Body of pancreas (tissue), 4 donors: ENCODE results near the gene SLC28A3.

Experiments
- POLR2A ChIP-seq, 3 donors: fragments of 450-650 bp; IDR thresholded peaks; one replicate each; pipeline ENCODE4 v1.6.1; 2016; ENCODE audit warnings: antibody characterized with exemption in 3 of 3, mild to moderate bottlenecking in 2 of 3
- TF ChIP-seq, protein P1 (sequence below), 7 experiments: fragments of 450-650 bp in 4 of 7; fragments of 200-600 bp in 3 of 7; sonication (generic) in 3 of 7; IDR thresholded peaks; one replicate each; pipeline ENCODE4 v1.5.1; 2016 to 2019; ENCODE audit warnings: antibody characterized with exemption in 7 of 7

DNA sequence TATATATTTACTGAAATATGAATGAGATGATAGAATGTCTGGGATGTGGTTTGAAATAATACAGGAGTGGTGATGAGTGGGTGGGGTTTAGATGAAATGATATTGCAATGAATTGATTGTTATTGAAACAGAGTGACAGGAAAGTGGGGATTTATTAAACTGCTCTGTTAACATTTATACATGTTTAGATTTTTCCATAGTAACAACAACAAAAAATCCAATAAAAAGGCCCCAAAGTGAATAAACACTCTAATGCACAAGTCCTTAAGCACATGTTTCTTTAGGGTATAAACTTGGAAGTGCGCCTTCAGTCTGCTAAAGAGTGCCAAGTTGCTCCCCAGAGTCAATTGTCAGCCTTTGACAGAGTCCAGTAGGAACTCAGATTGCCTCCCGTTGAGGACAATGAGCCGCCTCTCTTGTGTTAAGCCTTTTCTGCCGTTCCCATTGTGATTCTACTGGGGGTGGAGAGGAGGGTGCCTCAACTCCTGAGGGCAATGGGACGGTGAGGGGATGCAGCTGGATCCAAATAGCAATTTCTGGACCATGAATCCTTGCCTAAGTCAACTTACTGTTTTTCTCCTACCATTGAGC is 112.3 kb downstream of the SLC28A3 start:
- TF ChIP-seq, protein P1, sequence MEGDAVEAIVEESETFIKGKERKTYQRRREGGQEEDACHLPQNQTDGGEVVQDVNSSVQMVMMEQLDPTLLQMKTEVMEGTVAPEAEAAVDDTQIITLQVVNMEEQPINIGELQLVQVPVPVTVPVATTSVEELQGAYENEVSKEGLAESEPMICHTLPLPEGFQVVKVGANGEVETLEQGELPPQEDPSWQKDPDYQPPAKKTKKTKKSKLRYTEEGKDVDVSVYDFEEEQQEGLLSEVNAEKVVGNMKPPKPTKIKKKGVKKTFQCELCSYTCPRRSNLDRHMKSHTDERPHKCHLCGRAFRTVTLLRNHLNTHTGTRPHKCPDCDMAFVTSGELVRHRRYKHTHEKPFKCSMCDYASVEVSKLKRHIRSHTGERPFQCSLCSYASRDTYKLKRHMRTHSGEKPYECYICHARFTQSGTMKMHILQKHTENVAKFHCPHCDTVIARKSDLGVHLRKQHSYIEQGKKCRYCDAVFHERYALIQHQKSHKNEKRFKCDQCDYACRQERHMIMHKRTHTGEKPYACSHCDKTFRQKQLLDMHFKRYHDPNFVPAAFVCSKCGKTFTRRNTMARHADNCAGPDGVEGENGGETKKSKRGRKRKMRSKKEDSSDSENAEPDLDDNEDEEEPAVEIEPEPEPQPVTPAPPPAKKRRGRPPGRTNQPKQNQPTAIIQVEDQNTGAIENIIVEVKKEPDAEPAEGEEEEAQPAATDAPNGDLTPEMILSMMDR (IDR thresholded peaks at IDR 0.05) = no peak
- no peak for TF ChIP-seq POLR2A (IDR thresholded peaks at IDR 0.05)
